Spleen (tissue), 7 donors: ENCODE data around the gene MEI1.
"Not testable (repeated sequence)": the region's sequence is repeated elsewhere in the genome, so short reads cannot be mapped to it uniquely, and the experiment has no call there.

Experiments
- POLR2AphosphoS5 ChIP-seq, 3 donors: sonication (generic); formaldehyde crosslinking; IDR thresholded peaks; one replicate each; pipeline ENCODE4 v1.5.1; 2017; ENCODE audit warnings: antibody characterized with exemption in 3 of 3
- TF ChIP-seq, protein P1 (sequence below), 11 experiments: fragments of 200-600 bp in 7 of 11; fragments of 450-650 bp in 4 of 11; sonication (generic) in 4 of 11; IDR thresholded peaks in 8 of 11; conservative IDR thresholded peaks in 3 of 11; 1 replicate in 7 of 11; 2 replicates in 4 of 11; pipeline versions ENCODE4 v1.4.0 to v1.8.0; 2016 to 2021; ENCODE audit warnings: antibody characterized with exemption in 11 of 11, inconsistent platforms in 4 of 11, mild to moderate bottlenecking in 1 of 11
- donor health status: DM: no; HTN: no; CAD: no; lungs with moderate emphysema.
- donor health status: DM: no; HTN: no; CAD: no.
- donor health status: DM: no; HTN: no; CAD: no.

DNA sequence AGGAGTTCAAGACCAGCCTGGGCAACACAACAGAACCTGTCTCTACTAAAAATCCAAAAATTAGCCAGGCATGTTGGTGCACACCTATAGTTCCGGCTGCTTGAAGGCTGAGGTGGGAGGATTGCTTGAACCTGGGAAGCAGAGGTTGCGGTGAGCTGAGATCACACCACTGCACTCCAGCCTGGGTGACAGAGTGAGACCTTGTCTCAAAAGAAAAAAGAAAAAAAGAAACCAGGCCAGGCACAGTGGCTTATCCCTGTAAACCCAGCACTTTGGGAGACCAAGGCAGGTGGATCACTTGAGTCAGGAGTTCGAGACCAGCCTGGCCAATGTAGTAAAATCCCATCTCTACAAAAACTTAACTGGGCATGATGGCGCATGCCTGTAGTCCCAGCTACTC lies 33.9 kb downstream of the MEI1 start:
- TF ChIP-seq, protein P1, sequence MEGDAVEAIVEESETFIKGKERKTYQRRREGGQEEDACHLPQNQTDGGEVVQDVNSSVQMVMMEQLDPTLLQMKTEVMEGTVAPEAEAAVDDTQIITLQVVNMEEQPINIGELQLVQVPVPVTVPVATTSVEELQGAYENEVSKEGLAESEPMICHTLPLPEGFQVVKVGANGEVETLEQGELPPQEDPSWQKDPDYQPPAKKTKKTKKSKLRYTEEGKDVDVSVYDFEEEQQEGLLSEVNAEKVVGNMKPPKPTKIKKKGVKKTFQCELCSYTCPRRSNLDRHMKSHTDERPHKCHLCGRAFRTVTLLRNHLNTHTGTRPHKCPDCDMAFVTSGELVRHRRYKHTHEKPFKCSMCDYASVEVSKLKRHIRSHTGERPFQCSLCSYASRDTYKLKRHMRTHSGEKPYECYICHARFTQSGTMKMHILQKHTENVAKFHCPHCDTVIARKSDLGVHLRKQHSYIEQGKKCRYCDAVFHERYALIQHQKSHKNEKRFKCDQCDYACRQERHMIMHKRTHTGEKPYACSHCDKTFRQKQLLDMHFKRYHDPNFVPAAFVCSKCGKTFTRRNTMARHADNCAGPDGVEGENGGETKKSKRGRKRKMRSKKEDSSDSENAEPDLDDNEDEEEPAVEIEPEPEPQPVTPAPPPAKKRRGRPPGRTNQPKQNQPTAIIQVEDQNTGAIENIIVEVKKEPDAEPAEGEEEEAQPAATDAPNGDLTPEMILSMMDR (IDR thresholded peaks at IDR 0.05 in 8 of 11, conservative IDR thresholded peaks at IDR 0.05 in 3 of 11): not testable (repeated sequence)
- TF ChIP-seq POLR2AphosphoS5 (IDR thresholded peaks at IDR 0.05): not testable (repeated sequence)
